ENCODE measurements around the gene UIMC1.

- no peak for TF ChIP-seq EZH2 (IDR thresholded peaks at IDR 0.05; ENCODE audit: insufficient read depth, low read length)
- TF ChIP-seq, protein P1, sequence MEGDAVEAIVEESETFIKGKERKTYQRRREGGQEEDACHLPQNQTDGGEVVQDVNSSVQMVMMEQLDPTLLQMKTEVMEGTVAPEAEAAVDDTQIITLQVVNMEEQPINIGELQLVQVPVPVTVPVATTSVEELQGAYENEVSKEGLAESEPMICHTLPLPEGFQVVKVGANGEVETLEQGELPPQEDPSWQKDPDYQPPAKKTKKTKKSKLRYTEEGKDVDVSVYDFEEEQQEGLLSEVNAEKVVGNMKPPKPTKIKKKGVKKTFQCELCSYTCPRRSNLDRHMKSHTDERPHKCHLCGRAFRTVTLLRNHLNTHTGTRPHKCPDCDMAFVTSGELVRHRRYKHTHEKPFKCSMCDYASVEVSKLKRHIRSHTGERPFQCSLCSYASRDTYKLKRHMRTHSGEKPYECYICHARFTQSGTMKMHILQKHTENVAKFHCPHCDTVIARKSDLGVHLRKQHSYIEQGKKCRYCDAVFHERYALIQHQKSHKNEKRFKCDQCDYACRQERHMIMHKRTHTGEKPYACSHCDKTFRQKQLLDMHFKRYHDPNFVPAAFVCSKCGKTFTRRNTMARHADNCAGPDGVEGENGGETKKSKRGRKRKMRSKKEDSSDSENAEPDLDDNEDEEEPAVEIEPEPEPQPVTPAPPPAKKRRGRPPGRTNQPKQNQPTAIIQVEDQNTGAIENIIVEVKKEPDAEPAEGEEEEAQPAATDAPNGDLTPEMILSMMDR (IDR thresholded peaks at IDR 0.05; ENCODE audit: insufficient read depth, low read depth, low read length), result no peak
These were observed 97.8 kb downstream of the UIMC1 start for GRCh38 chr5:176908675-176909368.
